ENCODE data around the gene ZNRF3. TPM values are rescaled to one million over a fixed set of nuclear protein-coding genes. Genes with fewer than 3 reads are reported as not detected.
A peak's percentile ranks its signal among the peaks of the same experiment; 100 is the strongest.

ZNRF3 gene
- total and polyA plus RNA-seq, 12 donors: 1.8 to 7.7 (median 6.2) TPM

DNA sequence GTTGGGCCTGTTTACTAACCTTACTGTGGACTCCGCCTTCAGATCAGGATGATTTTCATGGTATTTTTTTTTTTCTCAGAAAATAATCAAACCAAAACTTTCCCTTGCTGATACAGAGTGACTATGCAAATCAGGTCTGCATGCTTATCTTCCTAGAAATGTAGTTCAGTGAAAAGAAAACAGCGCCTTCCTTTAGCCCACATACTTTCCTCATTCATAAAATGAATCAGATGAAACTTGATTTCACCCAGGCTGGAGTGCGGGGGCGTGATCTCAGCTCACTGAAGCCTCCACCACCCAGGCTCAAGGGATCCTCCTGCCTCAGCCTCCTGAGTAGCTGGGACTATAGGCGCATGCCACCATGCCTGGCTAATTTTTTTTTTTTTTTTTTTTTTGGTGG lies 26.0 kb downstream of the ZNRF3 start:
- ATAC-seq (no peak), DNase-seq (no peak)
- peaks cover 7 to 54% (median 39%) of the 10 kb centered on the region in 9 donors for H3K4me1 ChIP-seq
- WGBS, 2 donors: 92 to 93% methylated on average over 5 of the region's 5 CpGs
- H3K36me3 ChIP-seq: no peaks in the 10 kb centered on the region
- TF ChIP-seq, protein P1, sequence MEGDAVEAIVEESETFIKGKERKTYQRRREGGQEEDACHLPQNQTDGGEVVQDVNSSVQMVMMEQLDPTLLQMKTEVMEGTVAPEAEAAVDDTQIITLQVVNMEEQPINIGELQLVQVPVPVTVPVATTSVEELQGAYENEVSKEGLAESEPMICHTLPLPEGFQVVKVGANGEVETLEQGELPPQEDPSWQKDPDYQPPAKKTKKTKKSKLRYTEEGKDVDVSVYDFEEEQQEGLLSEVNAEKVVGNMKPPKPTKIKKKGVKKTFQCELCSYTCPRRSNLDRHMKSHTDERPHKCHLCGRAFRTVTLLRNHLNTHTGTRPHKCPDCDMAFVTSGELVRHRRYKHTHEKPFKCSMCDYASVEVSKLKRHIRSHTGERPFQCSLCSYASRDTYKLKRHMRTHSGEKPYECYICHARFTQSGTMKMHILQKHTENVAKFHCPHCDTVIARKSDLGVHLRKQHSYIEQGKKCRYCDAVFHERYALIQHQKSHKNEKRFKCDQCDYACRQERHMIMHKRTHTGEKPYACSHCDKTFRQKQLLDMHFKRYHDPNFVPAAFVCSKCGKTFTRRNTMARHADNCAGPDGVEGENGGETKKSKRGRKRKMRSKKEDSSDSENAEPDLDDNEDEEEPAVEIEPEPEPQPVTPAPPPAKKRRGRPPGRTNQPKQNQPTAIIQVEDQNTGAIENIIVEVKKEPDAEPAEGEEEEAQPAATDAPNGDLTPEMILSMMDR (IDR thresholded peaks at IDR 0.05): no peak
- intact Hi-C loops (cut with DNase I): no loop called here
- H3K27ac ChIP-seq: no peak overlapping the region
- H3K4me3 ChIP-seq: no peak overlapping the region
- no peaks in the 10 kb centered on the region for H3K9me3 ChIP-seq
- no peaks in the 10 kb centered on the region for H3K27me3 ChIP-seq

DNA sequence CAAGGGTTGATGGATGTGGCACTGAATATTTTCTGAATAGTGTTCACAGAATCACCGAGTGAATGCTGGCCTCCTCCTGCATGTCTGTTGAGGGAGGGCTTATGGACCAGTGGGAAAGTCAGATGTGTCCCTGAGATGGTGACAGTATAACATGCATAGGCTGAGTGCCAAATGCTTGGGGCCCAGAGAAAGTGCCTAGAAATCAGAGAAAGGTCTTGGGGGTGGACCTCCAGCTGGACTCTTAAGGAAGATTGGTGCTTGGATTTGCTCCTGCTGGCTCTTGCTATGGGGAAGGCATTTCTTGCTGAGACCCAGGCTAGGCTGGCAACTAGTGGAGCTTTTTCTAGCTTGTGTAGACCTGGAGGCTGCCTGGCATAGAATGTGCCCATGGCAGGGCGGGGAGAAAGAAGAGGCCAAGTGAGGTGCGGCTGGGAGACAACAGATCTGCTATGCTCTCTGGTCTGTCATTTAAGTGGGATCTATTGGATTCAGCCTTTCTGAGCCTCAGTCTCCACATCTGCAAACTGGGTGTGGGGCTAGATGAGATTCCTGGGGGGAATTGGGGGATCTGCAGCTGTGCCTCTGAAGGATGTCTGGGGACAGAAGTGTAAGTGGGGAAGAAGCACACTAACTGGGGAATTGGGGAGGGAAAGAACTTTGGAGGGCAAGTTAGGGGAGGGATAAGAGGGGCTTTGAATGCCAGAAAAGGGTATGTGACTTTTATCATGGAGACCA lies 27.4 kb downstream of the ZNRF3 start:
- TF ChIP-seq, protein P1 (IDR thresholded peaks at IDR 0.05): no peak
- Histone ChIP-seq H3K4me1 (peaks cover 6 to 41% (median 26%) of the 10 kb centered on the region in 9 donors), H3K27me3 (no peaks in the 10 kb centered on the region), H3K4me3 (no peak overlapping the region), H3K36me3 (no peaks in the 10 kb centered on the region), H3K27ac (peak overlapping the region in 7 of 10 donors; percentile 29 to 76 (median 62)), H3K9me3 (no peaks in the 10 kb centered on the region)
- intact Hi-C loops (cut with DNase I): no loop called here
- ATAC-seq: peak in 1 of 8 donors; percentile 45
- no peak for DNase-seq
- WGBS, 2 donors: 80 to 82% methylated on average over 3 of the region's 3 CpGs

DNA sequence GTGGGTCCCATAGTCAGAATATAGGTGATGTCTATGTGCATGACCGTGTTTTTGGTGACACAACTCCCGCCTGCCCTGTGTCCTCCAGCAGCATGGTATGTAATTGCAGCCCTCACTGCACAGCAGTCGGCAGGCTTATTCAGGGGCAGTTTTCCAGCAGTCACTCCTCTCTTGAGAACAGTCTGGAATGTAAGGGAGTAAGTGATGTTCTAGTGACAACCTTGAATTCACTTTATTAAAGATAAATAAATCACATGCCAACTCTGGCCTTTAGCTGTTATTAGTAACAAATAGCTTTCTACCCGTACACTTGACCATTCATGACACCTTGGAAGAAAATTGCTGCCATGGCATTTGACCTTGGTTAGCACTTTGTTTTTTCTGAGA lies 27.9 kb downstream of the ZNRF3 start:
- no peaks in the 10 kb centered on the region for H3K27me3 ChIP-seq
- peaks cover 6 to 36% (median 24%) of the 10 kb centered on the region in 9 donors for H3K4me1 ChIP-seq
- WGBS, 2 donors: 49 to 54% methylated on average over 4 of the region's 4 CpGs
- no peaks in the 10 kb centered on the region for H3K36me3 ChIP-seq
- H3K9me3 ChIP-seq: no peaks in the 10 kb centered on the region
- ATAC-seq (peak in 6 of 8 donors; percentile 29 to 75 (median 60)), DNase-seq (no peak)
- TF ChIP-seq, protein P1 (IDR thresholded peaks at IDR 0.05): no peak
- peak overlapping the region in 9 of 10 donors; percentile 29 to 76 (median 47) for H3K27ac ChIP-seq
- H3K4me3 ChIP-seq: no peak overlapping the region
- intact Hi-C loops (cut with DNase I): no loop called here

DNA sequence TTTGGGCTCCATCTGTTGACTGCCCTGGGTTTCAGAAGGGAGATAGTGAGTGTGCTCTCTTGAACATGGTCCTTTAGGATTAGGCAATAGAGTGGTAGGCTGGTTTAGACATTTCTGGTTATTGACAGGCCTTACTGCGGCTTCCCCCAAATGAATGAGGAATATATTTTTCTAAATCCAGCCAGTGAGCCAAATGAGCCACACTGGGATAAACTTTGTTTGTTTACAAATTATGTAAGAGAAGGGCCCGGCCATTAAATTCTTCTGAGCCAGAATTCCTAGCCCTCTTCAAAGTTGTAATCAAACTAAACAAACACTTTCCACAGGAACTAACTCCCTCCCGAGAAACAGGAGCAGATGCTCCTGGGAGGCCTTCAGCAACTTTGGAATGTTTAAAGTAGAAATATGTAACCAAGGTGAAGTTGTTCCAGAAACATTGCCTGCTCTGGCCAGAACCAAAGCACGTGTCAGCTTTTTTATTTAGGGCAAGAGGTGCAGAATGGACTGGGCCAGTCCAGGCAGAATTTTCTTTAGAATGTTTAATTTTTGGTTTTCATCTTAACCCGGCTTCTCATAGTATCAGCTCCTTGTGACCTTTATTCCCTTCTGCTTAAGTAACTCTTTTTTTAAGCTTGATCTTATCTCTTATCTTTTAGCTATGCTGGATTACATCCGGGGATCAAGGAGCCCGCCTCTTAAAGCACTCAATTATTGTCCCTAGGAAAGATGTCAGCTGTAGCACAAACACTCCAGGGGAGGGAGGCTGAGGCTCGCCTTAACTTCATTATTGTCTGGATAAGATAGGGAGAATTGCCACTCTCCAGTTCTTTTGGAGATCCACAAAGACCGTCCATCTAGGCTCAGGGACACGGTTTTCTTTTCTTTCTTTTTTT lies 28.7 kb downstream of the ZNRF3 start:
- peak in 7 of 8 donors; percentile 18 to 59 (median 43) for ATAC-seq
- H3K27me3 ChIP-seq: no peaks in the 10 kb centered on the region
- intact Hi-C loops (cut with DNase I): no loop called here
- DNase-seq: no peak
- no peaks in the 10 kb centered on the region for H3K36me3 ChIP-seq
- no peak overlapping the region for H3K4me3 ChIP-seq
- WGBS, 2 donors: 45 to 49% methylated on average over 10 of the region's 10 CpGs
- H3K4me1 ChIP-seq: peaks cover 6 to 42% (median 30%) of the 10 kb centered on the region in 9 donors
- TF ChIP-seq, protein P1 (IDR thresholded peaks at IDR 0.05): no peak
- peak overlapping the region; percentile 29 to 76 (median 54) for H3K27ac ChIP-seq
- H3K9me3 ChIP-seq: no peaks in the 10 kb centered on the region
